ENCODE measurements around the gene MAGEB5. TPM values are rescaled to one million over a fixed set of nuclear protein-coding genes. Genes with fewer than 3 reads are reported as not detected.
"Not testable (repeated sequence)": the region's sequence is repeated elsewhere in the genome, so short reads cannot be mapped to it uniquely, and the experiment has no call there.

MAGEB5 gene, protein sequence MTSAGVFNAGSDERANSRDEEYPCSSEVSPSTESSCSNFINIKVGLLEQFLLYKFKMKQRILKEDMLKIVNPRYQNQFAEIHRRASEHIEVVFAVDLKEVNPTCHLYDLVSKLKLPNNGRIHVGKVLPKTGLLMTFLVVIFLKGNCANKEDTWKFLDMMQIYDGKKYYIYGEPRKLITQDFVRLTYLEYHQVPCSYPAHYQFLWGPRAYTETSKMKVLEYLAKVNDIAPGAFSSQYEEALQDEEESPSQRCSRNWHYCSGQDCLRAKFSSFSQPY
- not detected for total RNA-seq

DNA sequence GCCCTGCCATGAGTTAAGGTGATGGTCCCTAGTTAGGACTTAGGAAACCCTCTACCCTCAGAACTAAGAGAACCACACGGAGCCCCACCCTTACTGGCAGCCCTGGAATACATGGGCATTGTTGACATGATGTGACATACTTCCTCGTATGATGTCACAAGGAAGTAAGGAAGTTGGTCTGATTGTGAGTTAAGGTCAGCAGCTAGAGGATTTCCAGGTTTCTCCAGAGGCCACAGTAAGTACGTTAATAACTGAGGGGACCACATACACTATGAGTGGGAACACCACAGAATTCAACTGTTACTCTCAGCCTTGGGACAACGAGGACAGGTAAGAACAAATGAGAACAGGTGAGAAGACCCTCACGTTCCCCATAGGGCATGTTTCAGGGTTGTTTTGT lies at the start of gene MAGEB5:
MAGEB5 (plus strand) TSS at position 301 of the 400 bp plus-strand sequence. CDS start 1,133 bp downstream, outside the sequence.
- ATAC-seq: no peak

DNA sequence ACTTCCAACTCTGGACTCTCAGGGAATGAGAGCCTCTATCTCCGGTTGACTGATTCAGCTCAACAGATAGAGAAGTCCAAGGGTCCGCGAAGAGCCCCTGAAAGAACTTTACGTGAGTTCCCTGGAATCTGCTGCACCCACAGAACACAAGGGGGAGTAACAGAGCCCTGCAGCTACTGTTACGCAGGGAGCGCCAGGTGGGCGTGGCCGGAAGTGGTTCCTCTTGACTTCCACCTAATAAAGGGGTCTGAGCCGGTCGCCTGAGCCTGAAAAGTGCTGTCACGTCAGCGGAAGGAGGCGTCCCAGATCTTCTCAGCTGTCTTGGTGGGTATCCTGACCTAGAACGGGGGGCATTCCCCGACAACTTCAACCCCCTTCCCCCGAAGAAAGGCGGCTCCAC lies 23.8 kb upstream of the MAGEB5 start, which contains the start of gene MAGEB6:
MAGEB6 (plus strand) TSS at position 237 of the 400 bp plus-strand sequence. CDS start 1,407 bp downstream, outside the sequence.
- ATAC-seq: no peak

DNA sequence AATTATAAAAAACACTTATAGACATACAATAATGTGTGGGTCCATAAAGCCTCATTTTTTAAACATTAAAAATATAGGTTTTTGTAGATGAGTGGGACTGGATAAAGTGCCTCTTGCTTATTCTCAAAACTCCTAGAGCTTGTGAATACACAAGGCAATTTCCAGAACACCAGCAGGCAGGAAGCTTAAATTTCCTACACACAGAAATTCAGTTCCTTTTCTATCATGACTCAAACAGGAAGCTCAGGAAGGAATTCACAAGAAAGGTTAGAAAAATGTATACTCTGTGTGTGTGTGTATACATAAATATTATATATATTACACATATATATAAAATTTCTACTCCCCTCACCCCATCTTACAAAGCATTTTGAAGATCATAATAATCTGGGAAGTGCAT lies 12.4 kb upstream of the MAGEB5 start:
- ATAC-seq: no peak

DNA sequence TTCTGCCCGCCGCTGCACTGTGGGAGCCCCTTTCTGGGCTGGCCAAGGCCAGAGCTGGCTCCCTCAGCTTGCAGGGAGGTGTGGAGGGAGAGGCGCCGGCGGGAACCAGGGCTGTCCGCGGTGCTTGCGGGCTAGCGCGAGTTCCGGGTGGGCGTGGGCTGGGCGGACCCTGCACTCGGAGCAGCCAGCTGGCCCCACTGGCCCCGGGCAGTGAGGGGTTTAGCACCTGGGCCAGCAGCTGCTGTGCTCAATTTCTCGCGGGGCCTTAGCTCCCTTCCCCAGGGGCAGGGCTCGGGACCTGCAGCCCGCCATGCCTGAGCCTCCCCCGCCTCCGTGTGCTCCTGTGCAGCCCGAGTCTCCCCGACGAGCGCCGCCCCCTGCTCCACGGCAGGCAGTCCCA lies 11.3 kb upstream of the MAGEB5 start:
- ATAC-seq: not testable (repeated sequence)

DNA sequence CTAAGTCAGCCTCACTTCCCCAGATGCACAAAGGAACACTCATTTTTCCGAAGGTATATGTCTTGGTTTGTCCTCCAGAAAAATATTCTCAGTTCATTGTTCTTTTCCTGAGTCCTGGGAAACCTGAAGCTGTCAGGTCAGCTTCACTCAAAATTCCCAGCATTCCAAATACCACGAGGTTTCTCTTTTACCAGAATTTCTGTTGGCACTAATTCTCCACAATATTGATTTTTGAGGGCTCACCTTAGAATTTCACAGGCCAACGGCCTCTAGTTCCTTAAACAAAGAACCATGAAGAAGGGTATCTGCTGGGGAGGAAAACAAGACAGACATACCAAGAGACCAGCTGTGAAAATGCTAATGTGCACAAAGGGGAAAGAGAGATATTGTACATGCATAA lies 8.0 kb upstream of the MAGEB5 start:
- ATAC-seq: no peak

DNA sequence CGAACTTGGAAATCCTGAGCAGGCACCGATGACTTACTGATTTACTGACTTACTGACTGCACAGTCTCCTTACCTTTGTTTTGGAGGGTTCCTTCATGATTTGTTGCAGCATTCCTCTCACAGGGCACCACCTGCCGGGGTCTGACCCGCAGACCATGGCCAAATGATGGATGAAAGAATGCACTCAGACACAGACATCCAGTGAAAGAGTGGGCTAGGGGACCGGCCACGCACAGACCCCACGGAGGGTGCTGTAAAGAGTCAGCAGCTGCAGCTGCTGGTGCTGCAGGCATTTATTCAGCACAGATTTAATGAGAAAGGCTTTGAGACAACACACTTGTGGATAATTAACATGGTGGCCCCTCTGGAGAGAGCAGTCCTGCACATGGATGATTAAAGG lies 3.4 kb downstream of the MAGEB5 start:
- ATAC-seq: no peak

DNA sequence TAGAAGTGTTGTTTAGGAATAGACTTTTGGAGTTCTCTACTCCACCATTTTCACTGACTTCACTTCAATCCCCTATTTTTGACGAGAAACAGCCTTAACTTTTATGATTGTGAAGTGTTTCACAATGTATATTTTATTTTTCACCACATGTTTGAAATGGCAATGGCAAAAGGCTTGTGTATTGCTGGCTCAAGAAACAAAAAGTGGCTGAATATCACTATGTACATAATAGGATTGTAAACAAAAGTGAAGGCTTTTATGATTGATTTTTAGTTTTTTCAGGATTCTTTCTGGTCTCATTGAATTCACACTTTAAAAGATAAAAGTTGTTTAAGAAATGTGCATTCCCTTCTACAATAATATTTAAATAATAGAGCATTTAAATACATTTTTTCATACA lies 18.2 kb downstream of the MAGEB5 start:
- ATAC-seq: no peak

DNA sequence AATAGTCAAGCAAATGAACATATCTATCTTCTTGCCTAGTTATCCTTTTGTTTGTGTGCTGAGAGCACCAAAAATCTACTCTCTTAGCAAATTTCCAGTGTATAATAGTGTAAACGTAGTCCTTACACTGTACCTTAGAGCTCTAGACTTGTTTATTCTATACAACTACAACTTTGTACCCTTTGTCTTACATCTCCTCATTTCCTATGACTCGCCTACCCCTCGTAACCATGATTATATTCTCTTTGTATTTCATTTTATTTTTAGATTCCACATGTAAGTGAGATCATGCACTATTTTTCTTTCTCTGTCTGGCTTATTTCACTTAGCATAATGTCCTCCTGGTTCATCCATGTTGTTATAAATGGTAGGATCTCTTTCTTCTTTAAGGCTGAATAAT lies 37.6 kb downstream of the MAGEB5 start:
- no peak for ATAC-seq

DNA sequence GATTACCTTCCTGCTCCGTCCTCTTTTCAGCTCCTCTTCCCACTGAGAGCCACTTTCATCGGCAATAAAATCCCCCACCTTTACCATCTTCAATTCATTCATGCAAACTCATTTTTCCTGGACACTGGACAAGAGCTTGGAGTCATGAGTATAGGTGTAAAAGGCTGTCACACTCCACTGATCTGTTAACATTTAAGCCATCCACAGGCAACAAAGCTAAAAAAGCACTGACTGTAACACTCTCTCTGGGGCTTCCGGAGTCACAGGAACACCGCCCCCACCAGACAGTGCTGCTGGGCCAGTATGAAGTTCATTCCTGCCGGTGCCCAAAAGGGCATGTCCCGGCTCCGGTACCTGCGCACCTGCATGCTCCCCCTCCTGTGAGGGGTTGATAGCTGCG lies 38.5 kb downstream of the MAGEB5 start:
- no peak for ATAC-seq

DNA sequence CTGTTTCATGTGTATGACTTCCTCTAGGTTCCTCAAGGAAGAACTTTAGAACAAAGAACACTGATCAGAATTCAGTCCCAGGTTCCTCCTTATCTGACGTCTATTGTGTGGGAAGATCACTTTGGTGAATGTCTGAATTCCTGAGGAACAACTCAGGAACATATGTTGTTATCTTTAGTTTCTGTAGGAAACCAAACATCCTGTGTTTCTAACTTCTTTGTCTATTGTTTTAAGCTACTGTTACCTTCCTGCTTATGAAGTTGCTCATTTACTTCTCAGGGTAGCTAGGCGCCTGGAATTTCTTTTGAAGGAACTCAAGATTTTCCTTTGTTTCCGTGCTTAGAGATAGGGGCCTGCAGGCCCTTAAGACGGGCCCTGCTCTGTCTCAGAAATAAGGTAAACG lies 46.2 kb downstream of the MAGEB5 start:
- no peak for ATAC-seq

Other genes starting within 250 kb of the MAGEB5 start
- not detected for gene MAGEB18, start 77.8 kb upstream of the MAGEB5 start, total RNA-seq
- gene MAGEB6B, start 55.6 kb upstream of the MAGEB5 start, total RNA-seq: not detected
- gene MAGEB6, start 23.7 kb upstream of the MAGEB5 start, total RNA-seq: not detected

Data from esophagus mucosa (tissue), 1 donor.